DND-41 (cell line): ENCODE measurements around the gene TMEM126B.

Source experiments
- CTCF ChIP-seq: IDR thresholded peaks from 2 replicates; pipeline ENCODE4 v1.5.1; 2012; ENCODE audit warnings: borderline replicate concordance, low read length, moderate library complexity, mild to moderate bottlenecking; ENCODE audit not compliant: poor library complexity, severe bottlenecking; ENCODE audit errors: extremely low read depth
- EZH2 ChIP-seq: IDR thresholded peaks from 3 replicates; pipeline ENCODE4 v1.6.1; 2012; ENCODE audit warnings: borderline replicate concordance, low read depth, mild to moderate bottlenecking, moderate library complexity, low read length, inconsistent platforms; ENCODE audit not compliant: severe bottlenecking

GRCh38 chr11:85582111-85582510 lies 46.3 kb upstream of the TMEM126B start:
- TF ChIP-seq CTCF (no peak), EZH2 (no peak)
